Gastrocnemius medialis (tissue), 4 donors: ENCODE data around the gene JOSD2. TPM values are rescaled to one million over a fixed set of nuclear protein-coding genes. Genes with fewer than 3 reads are reported as not detected.

Experiments used
- ATAC-seq, 2 donors: fragments of 150-250 bp; one replicate each; pipeline ENCODE4 v1.9.1; 2016
- DNase-seq, 2 donors: peaks; one replicate each; pipeline ENCODE4 v3.0.0-alpha.2; 2019
- H3K27ac ChIP-seq, 4 donors: fragments of 200-600 bp; sonication (generic); 1 replicate in 1 of 4; 2 replicates in 3 of 4; pipeline ENCODE4 v1.5.1; 2016 to 2018; ENCODE audit warnings: mild to moderate bottlenecking in 2 of 4, moderate library complexity in 1 of 4
- H3K27me3 ChIP-seq, 3 donors: fragments of 200-600 bp; sonication (generic) in 2 of 3; 1 replicate in 1 of 3; 2 replicates in 2 of 3; pipeline versions ENCODE4 v1.5.1 to v1.6.0; 2016 to 2019; ENCODE audit warnings: mild to moderate bottlenecking in 1 of 3, moderate library complexity in 1 of 3
- H3K36me3 ChIP-seq, 2 donors: fragments of 200-600 bp; sonication (generic) in 1 of 2; one replicate each; pipeline ENCODE4 v1.5.1; 2017 to 2018
- H3K4me1 ChIP-seq, 2 donors: fragments of 200-600 bp; sonication (generic) in 1 of 2; one replicate each; pipeline ENCODE4 v1.5.1; 2016 to 2017; ENCODE audit warnings: mild to moderate bottlenecking in 2 of 2
- H3K4me3 ChIP-seq, 4 donors: fragments of 200-600 bp; sonication (generic) in 3 of 4; 1 replicate in 1 of 4; 2 replicates in 3 of 4; pipeline ENCODE4 v1.5.1; 2016 to 2019; ENCODE audit warnings: mild to moderate bottlenecking in 2 of 4
- H3K9me3 ChIP-seq, 3 donors: fragments of 200-600 bp; sonication (generic) in 2 of 3; 1 replicate in 1 of 3; 2 replicates in 2 of 3; pipeline ENCODE4 v1.5.1; 2016 to 2019
- POLR2A ChIP-seq, 2 donors: fragments of 450-650 bp; IDR thresholded peaks; one replicate each; pipeline ENCODE4 v1.6.1; 2017; ENCODE audit warnings: antibody characterized with exemption in 2 of 2, mild to moderate bottlenecking in 2 of 2, moderate library complexity in 2 of 2
- in situ Hi-C, 4 donors: fragments of 200-750 bp; cut with MboI; loops; one replicate each; pipeline versions ENCODE4 v1.15.0 to v1.8.0; 2017; ENCODE audit warnings: low sequenced_read_pairs in 4 of 4
- intact Hi-C: fragments of 100-400 bp; cut with DNase I; formaldehyde crosslinking; loops from one replicate; pipeline ENCODE4 v1.15.1; 2023; ENCODE audit warnings: low total_unique reads
- total RNA-seq, 4 donors: library from RNA; depleted of rRNA; stranded (reverse); fragments of >200 nt; gene quantifications; one replicate each; pipeline versions ENCODE4 v1.1.0 to v1.2.3, GENCODE V29; 2016
- TF ChIP-seq, protein P1 (sequence below), 5 experiments: fragments of 450-650 bp in 3 of 5; fragments of 200-600 bp in 2 of 5; sonication (generic) in 2 of 5; IDR thresholded peaks in 4 of 5; conservative IDR thresholded peaks in 1 of 5; 1 replicate in 4 of 5; 2 replicates in 1 of 5; pipeline ENCODE4 v1.5.1; 2016 to 2019; ENCODE audit warnings: antibody characterized with exemption in 5 of 5, mild to moderate bottlenecking in 3 of 5, moderate library complexity in 3 of 5

The JOSD2 gene
- total RNA-seq, 4 donors from 2014 or later: 22.1 to 36.9 (median 27.8) TPM

- Histone ChIP-seq H3K27ac (no peak overlapping the region), H3K36me3 (no peaks in the 10 kb centered on the region), H3K27me3 (peaks cover 35 to 50% (median 48%) of the 10 kb centered on the region in 3 donors), H3K9me3 (no peaks in the 10 kb centered on the region), H3K4me3 (peak overlapping the region in 1 of 4 donors; percentile 18), H3K4me1 (peaks cover 0 to 3% of the 10 kb centered on the region in 2 donors)
- intact Hi-C loops: loop anchor here (10.0 kb wide), 1 partner anchor 86 kb away; no protein-coding TSS in a partner anchor
- no peak for DNase-seq
- ATAC-seq: no peak
- TF ChIP-seq POLR2A (IDR thresholded peaks at IDR 0.05): no peak
- TF ChIP-seq, protein P1, sequence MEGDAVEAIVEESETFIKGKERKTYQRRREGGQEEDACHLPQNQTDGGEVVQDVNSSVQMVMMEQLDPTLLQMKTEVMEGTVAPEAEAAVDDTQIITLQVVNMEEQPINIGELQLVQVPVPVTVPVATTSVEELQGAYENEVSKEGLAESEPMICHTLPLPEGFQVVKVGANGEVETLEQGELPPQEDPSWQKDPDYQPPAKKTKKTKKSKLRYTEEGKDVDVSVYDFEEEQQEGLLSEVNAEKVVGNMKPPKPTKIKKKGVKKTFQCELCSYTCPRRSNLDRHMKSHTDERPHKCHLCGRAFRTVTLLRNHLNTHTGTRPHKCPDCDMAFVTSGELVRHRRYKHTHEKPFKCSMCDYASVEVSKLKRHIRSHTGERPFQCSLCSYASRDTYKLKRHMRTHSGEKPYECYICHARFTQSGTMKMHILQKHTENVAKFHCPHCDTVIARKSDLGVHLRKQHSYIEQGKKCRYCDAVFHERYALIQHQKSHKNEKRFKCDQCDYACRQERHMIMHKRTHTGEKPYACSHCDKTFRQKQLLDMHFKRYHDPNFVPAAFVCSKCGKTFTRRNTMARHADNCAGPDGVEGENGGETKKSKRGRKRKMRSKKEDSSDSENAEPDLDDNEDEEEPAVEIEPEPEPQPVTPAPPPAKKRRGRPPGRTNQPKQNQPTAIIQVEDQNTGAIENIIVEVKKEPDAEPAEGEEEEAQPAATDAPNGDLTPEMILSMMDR (IDR thresholded peaks at IDR 0.05 in 4 of 5, conservative IDR thresholded peaks at IDR 0.05 in 1 of 5): no peak
- in situ Hi-C loops: no loop called here
Measured at GRCh38 chr19:50551034-50551714, 40.2 kb upstream of the JOSD2 start.

DNA sequence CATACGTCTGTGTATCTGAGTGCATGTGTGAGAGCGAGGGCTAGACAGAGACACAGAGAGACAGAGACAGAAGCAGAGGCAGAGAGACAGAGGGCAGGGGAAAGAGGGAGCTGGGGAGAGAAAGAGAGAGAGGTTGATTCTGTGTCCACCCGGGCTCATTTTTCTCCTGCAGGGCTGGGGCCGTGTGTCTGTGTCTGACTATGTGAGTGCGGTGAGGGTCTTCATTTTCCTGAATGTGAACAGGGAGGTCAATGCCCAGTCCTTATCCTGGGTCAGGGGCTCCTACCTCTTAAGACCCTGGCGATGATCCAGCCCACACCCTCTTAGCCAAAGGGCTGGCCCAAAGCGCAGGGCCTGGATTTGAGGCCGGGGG, 39.6 kb upstream of the JOSD2 start:
- Histone ChIP-seq H3K27me3 (peaks cover 31 to 44% (median 42%) of the 10 kb centered on the region in 3 donors), H3K9me3 (no peaks in the 10 kb centered on the region), H3K4me1 (no peaks in the 10 kb centered on the region), H3K4me3 (peak overlapping the region in 1 of 4 donors; percentile 18), H3K27ac (no peak overlapping the region), H3K36me3 (no peaks in the 10 kb centered on the region)
- in situ Hi-C loops (no loop called here), intact Hi-C loops (loop anchor here (10.0 kb wide), 1 partner anchor 86 kb away; no protein-coding TSS in a partner anchor)
- DNase-seq (no peak), ATAC-seq (no peak)
- TF ChIP-seq POLR2A (IDR thresholded peaks at IDR 0.05): no peak
- TF ChIP-seq, protein P1 (IDR thresholded peaks at IDR 0.05 in 4 of 5, conservative IDR thresholded peaks at IDR 0.05 in 1 of 5): no peak

DNA sequence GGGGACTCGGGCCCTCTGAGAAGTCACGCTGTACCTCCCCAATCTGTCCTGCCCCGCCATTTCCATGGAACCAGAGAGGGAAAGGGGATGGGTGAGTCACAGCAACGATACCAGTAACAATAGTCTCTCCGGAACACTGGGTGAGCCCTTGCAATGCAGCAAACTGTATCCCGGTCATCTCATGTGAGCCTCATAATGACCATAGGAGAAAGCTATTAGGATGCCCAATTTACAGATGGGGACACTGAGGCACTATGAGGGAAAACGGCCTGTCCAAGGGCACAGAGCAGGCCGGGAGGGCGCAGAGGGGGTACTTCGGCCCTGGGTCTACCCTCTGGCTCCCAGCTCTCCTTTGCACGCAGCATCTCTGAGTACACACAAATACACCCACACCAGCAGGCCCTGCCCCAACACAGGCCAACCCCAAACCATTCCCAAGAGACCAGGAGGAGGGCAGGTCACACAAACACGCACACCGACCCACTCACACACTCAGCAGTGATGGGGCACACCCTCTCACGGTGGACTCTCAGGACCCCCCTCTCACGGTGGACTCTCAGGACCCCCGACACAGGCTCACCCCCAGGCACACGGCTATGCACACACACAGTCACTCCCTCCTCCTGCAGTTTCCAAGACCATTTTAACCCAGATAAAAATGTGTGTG, 39.1 kb upstream of the JOSD2 start:
- Histone ChIP-seq H3K4me3 (no peak overlapping the region), H3K4me1 (no peaks in the 10 kb centered on the region), H3K9me3 (no peaks in the 10 kb centered on the region), H3K27ac (no peak overlapping the region), H3K27me3 (peaks cover 26 to 39% (median 36%) of the 10 kb centered on the region in 3 donors), H3K36me3 (no peaks in the 10 kb centered on the region)
- no peak for DNase-seq
- TF ChIP-seq, protein P1 (IDR thresholded peaks at IDR 0.05 in 4 of 5, conservative IDR thresholded peaks at IDR 0.05 in 1 of 5): no peak
- no peak for TF ChIP-seq POLR2A (IDR thresholded peaks at IDR 0.05)
- in situ Hi-C loops (loop anchor here in 3 of 4 donors (25.0 kb wide), 1 partner anchor 237 kb away; the partner anchor contains the start of gene ACP4 (in 3 of the 3)), intact Hi-C loops (loop anchor here (10.0 kb wide), 1 partner anchor 85 kb away; no protein-coding TSS in a partner anchor)
- ATAC-seq: no peak

DNA sequence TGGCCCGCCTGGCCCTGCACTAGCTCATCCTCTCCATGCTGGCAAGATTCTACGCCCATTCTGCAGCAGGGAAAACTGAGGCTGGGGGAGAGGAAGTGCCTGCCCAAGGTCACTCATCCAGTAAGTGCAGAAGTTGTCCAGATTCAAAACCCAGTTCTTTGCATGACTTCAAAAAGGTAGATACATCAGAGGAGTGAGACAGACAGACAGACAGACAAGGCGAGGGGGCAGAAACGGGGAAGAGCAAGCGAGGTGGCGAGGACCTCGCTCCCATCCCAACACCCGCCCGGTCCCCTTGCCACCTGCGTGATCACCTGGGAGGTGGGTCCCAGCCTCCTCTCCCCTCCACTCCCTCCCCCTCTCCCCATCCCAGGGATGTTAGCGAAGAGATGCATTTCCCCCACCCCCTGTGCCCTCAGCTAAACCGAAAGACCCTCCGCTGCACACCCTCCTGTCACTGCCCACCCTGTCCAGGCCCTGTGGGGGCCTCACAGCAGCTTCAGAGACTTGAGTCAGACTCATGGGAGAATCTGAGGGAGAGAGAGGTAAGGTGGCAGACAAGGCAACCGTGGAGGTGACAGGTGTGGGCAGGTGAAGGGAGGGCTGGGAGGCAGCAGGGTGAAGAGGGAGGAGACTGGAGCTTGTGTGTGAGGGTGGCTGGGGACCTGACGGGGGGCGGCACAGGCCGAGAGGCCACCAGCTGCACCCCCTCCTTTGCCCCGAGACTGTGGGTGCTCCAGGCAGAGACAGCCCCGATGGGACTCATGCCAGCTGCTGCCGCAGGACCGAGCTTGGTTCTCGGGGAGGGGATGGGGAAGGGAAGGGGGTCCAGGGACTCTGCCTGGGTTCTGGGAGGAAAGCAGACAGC, 38.3 kb upstream of the JOSD2 start:
- no peak for TF ChIP-seq POLR2A (IDR thresholded peaks at IDR 0.05)
- TF ChIP-seq, protein P1 (IDR thresholded peaks at IDR 0.05 in 4 of 5, conservative IDR thresholded peaks at IDR 0.05 in 1 of 5): no peak
- in situ Hi-C loops: loop anchor here in 3 of 4 donors (25.0 kb wide), 1 partner anchor 238 kb away; the partner anchor contains the start of gene ACP4 (in 3 of the 3)
- Histone ChIP-seq H3K27ac (no peak overlapping the region), H3K4me3 (no peak overlapping the region), H3K27me3 (peaks cover 18 to 31% (median 29%) of the 10 kb centered on the region in 3 donors), H3K9me3 (no peaks in the 10 kb centered on the region), H3K4me1 (no peaks in the 10 kb centered on the region), H3K36me3 (no peaks in the 10 kb centered on the region)
- intact Hi-C loops: no loop called here
- DNase-seq (no peak), ATAC-seq (no peak)
